Suprapubic skin (tissue), 4 donors: ENCODE results near the gene PDGFRB.

Experiments
- CTCF ChIP-seq, 2 donors: fragments of 200-600 bp in 1 of 2; fragments of 450-650 bp in 1 of 2; sonication (generic) in 1 of 2; IDR thresholded peaks; one replicate each; pipeline ENCODE4 v1.5.1; 2016 to 2019; ENCODE audit warnings: antibody characterized with exemption in 2 of 2, mild to moderate bottlenecking in 1 of 2, moderate library complexity in 1 of 2
- EP300 ChIP-seq: sonication (generic); formaldehyde crosslinking; IDR thresholded peaks from one replicate; pipeline ENCODE4 v1.6.1; 2017; ENCODE audit warnings: antibody characterized with exemption
- POLR2AphosphoS5 ChIP-seq, 3 donors: sonication (generic); formaldehyde crosslinking; IDR thresholded peaks; one replicate each; pipeline ENCODE4 v1.6.1; 2017; ENCODE audit warnings: antibody characterized with exemption in 3 of 3

- no peak for TF ChIP-seq CTCF (IDR thresholded peaks at IDR 0.05)
- TF ChIP-seq POLR2AphosphoS5 (IDR thresholded peaks at IDR 0.05): no peak
- no peak for TF ChIP-seq EP300
Measured at GRCh38 chr5:150155258-150156026, at the start of gene PDGFRB.
